ENCODE results near the gene USH2A.

Gene USH2A

DNA sequence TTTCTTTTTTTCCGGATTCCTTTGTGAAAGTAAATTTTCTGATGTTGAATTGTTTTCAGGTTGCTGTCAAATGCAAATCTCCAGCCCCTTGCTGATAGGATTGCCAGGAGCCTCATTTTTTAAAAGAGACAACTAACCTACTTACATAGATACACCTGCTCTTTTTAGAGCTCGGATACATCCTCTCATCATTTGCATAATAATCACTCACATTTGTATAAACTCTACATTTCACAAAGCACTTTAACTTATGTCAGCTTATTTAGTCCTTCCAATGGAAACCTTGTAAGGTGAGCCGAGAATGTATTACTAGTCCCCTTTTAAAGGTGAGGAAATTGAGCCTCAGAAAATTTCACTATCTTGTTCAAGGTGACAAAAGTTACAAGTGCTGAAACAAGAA lies 771.4 kb downstream of the USH2A start:
- TF ChIP-seq ZBTB6 (tag by site-specific recombination; IDR thresholded peaks at IDR 0.05) (no peak), ZNF140 (tag by site-specific recombination; IDR thresholded peaks at IDR 0.05) (no peak), ZSCAN23 (tag by site-specific recombination; IDR thresholded peaks at IDR 0.05) (no peak), ZNF664 (tag by site-specific recombination; IDR thresholded peaks at IDR 0.05) (no peak), OVOL3 (tag by site-specific recombination; IDR thresholded peaks at IDR 0.05) (no peak), PRDM1 (tag by site-specific recombination; IDR thresholded peaks at IDR 0.05) (no peak), ZBTB11 (tag by site-specific recombination; conservative IDR thresholded peaks at IDR 0.05; ENCODE audit: low read depth) (no peak), ZSCAN4 (tag by site-specific recombination; IDR thresholded peaks at IDR 0.05) (no peak), ZNF404 (tag by site-specific recombination; IDR thresholded peaks at IDR 0.05) (no peak), ZNF169 (tag by site-specific recombination; IDR thresholded peaks at IDR 0.05) (no peak), ZNF76 (tag by site-specific recombination; IDR thresholded peaks at IDR 0.05; ENCODE audit: borderline replicate concordance, low read depth) (no peak), ZNF2 (tag by site-specific recombination; IDR thresholded peaks at IDR 0.05) (no peak), ZBTB20 (tag by site-specific recombination; IDR thresholded peaks at IDR 0.05) (no peak), ZNF776 (tag by site-specific recombination; IDR thresholded peaks at IDR 0.05; ENCODE audit: borderline replicate concordance) (no peak), ZNF624 (tag by site-specific recombination; IDR thresholded peaks at IDR 0.05) (no peak)
- TF ChIP-seq, protein P1, sequence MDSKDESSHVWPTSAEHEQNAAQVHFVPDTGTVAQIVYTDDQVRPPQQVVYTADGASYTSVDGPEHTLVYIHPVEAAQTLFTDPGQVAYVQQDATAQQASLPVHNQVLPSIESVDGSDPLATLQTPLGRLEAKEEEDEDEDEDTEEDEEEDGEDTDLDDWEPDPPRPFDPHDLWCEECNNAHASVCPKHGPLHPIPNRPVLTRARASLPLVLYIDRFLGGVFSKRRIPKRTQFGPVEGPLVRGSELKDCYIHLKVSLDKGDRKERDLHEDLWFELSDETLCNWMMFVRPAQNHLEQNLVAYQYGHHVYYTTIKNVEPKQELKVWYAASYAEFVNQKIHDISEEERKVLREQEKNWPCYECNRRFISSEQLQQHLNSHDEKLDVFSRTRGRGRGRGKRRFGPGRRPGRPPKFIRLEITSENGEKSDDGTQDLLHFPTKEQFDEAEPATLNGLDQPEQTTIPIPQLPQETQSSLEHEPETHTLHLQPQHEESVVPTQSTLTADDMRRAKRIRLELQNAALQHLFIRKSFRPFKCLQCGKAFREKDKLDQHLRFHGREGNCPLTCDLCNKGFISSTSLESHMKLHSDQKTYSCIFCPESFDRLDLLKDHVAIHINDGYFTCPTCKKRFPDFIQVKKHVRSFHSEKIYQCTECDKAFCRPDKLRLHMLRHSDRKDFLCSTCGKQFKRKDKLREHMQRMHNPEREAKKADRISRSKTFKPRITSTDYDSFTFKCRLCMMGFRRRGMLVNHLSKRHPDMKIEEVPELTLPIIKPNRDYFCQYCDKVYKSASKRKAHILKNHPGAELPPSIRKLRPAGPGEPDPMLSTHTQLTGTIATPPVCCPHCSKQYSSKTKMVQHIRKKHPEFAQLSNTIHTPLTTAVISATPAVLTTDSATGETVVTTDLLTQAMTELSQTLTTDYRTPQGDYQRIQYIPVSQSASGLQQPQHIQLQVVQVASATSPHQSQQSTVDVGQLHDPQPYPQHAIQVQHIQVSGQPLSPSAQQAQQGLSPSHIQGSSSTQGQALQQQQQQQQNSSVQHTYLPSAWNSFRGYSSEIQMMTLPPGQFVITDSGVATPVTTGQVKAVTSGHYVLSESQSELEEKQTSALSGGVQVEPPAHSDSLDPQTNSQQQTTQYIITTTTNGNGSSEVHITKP (tag by site-specific recombination; IDR thresholded peaks at IDR 0.05), result no peak
- TF ChIP-seq, protein P2, sequence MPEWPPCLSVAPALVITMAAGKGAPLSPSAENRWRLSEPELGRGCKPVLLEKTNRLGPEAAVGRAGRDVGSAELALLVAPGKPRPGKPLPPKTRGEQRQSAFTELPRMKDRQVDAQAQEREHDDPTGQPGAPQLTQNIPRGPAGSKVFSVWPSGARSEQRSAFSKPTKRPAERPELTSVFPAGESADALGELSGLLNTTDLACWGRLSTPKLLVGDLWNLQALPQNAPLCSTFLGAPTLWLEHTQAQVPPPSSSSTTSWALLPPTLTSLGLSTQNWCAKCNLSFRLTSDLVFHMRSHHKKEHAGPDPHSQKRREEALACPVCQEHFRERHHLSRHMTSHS (tag by site-specific recombination; IDR thresholded peaks at IDR 0.05), result no peak
- TF ChIP-seq, protein P3, sequence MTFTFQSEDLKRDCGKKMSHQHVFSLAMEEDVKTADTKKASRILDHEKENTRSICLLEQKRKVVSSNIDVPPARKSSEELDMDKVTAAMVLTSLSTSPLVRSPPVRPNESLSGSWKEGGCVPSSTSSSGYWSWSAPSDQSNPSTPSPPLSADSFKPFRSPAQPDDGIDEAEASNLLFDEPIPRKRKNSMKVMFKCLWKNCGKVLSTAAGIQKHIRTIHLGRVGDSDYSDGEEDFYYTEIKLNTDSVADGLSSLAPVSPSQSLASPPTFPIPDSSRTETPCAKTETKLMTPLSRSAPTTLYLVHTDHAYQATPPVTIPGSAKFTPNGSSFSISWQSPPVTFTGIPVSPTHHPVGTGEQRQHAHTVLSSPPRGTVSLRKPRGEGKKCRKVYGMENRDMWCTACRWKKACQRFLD (tag by site-specific recombination; IDR thresholded peaks at IDR 0.05), result no peak
- TF ChIP-seq, protein P4, sequence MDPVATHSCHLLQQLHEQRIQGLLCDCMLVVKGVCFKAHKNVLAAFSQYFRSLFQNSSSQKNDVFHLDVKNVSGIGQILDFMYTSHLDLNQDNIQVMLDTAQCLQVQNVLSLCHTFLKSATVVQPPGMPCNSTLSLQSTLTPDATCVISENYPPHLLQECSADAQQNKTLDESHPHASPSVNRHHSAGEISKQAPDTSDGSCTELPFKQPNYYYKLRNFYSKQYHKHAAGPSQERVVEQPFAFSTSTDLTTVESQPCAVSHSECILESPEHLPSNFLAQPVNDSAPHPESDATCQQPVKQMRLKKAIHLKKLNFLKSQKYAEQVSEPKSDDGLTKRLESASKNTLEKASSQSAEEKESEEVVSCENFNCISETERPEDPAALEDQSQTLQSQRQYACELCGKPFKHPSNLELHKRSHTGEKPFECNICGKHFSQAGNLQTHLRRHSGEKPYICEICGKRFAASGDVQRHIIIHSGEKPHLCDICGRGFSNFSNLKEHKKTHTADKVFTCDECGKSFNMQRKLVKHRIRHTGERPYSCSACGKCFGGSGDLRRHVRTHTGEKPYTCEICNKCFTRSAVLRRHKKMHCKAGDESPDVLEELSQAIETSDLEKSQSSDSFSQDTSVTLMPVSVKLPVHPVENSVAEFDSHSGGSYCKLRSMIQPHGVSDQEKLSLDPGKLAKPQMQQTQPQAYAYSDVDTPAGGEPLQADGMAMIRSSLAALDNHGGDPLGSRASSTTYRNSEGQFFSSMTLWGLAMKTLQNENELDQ (tag by site-specific recombination; IDR thresholded peaks at IDR 0.05; ENCODE audit: low read depth), result no peak
- Histone ChIP-seq H3K36me3 (ENCODE audit: control insufficient read depth in 2 of 2, insufficient read depth in 1 of 2, low read length in 2 of 2) (no peaks in the 10 kb centered on the region), H3K4me1 (ENCODE audit: control insufficient read depth, insufficient read depth, low read length) (no peaks in the 10 kb centered on the region), H3K9me3 (ENCODE audit: control insufficient read depth, insufficient read depth, low read depth, low read length) (no peaks in the 10 kb centered on the region), H3K27ac (ENCODE audit: extremely low read depth, low read depth, low read length) (no peak overlapping the region), H3K4me3 (ENCODE audit: low read depth, low read length) (no peak overlapping the region)
- CTCF ChIA-PET, result no interaction called here
- POLR2A ChIA-PET, result no interaction called here

All from HEK293 (cell line).